GM12864 (cell line): ENCODE measurements around the gene RXRB.

Experiments
- DNase-seq: peaks from one replicate; pipeline ENCODE4 v3.0.0-alpha.2; 2011; ENCODE audit warnings: low read depth
- H3K4me3 ChIP-seq: 2 replicates; pipeline ENCODE4 v1.5.1; 2011; ENCODE audit warnings: mild to moderate bottlenecking, low read depth, low read length, control low read depth
- CTCF ChIP-seq: IDR thresholded peaks from 2 replicates; pipeline ENCODE4 v1.5.1; 2011; ENCODE audit warnings: low read depth, mild to moderate bottlenecking, moderate library complexity, low read length, control low read depth, inconsistent platforms; ENCODE audit errors: missing control alignments

RXRB gene

GRCh38 chr6:33206027-33206863, 5.8 kb upstream of the RXRB start:
- TF ChIP-seq CTCF, result no peak
- H3K4me3 ChIP-seq, result no peak overlapping the region
- DNase-seq, result no peak

- peak; percentile 31 for TF ChIP-seq CTCF
Observed at GRCh38 chr6:33205191-33206026, 4.9 kb upstream of the RXRB start.

GRCh38 chr6:33204415-33205190, 4.1 kb upstream of the RXRB start, which contains the start of gene HSD17B8:
HSD17B8 (plus strand) TSS chr6:33204655; CDS start chr6:33204669, 14 bp downstream.
- no peak for TF ChIP-seq CTCF
- DNase-seq, result no peak
- H3K4me3 ChIP-seq, result peak within 1 kb of the TSS; percentile 81

More at GRCh38 chr6:33205191-33206026, 4.9 kb upstream of the RXRB start:
- peak overlapping the region; percentile 81 for H3K4me3 ChIP-seq
- DNase-seq, result no peak

GRCh38 chr6:33204165-33204414, 3.6 kb upstream of the RXRB start:
- no peak for TF ChIP-seq CTCF
- H3K4me3 ChIP-seq, result no peak overlapping the region; the same call in 1 of the 2 replicates
- DNase-seq, result no peak

- TF ChIP-seq CTCF, result no peak
- DNase-seq, result no peak
- no peak overlapping the region; the same call in 1 of the 2 replicates for H3K4me3 ChIP-seq
Observed at GRCh38 chr6:33203443-33204164, 3.1 kb upstream of the RXRB start.

GRCh38 chr6:33202799-33203198, 2.3 kb upstream of the RXRB start:
- no peak for TF ChIP-seq CTCF
- no peak for DNase-seq
- H3K4me3 ChIP-seq, result no peak overlapping the region
